NB4 (cell line): ENCODE measurements around the gene HAGHL.

Experiments
- POLR2A ChIP-seq: IDR thresholded peaks from 2 replicates; pipeline ENCODE4 v1.6.1; 2011; ENCODE audit warnings: mild to moderate bottlenecking; ENCODE audit not compliant: insufficient read length; ENCODE audit errors: extremely low read depth
- TF ChIP-seq, protein P1 (sequence below): IDR thresholded peaks from one replicate; pipeline ENCODE4 v1.5.1; 2012; ENCODE audit warnings: low read depth, low read length
- TF ChIP-seq, protein P2 (sequence below): IDR thresholded peaks from 2 replicates; pipeline ENCODE4 v1.6.1; 2011; ENCODE audit warnings: low read depth, low read length

DNA sequence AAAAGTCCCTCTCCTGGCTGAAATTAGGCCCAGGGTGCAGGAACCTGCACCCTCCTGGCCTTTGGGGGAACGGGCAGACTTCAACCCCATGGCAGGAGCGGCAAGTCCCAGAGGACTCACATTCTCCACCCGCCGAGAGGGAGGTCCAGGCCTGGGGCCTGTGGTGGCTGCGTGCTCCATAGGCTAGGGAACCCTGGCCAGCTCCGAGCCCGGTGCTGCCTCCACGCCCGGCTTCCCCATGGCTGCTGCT is 793 bp upstream of the HAGHL start:
- TF ChIP-seq, protein P1, sequence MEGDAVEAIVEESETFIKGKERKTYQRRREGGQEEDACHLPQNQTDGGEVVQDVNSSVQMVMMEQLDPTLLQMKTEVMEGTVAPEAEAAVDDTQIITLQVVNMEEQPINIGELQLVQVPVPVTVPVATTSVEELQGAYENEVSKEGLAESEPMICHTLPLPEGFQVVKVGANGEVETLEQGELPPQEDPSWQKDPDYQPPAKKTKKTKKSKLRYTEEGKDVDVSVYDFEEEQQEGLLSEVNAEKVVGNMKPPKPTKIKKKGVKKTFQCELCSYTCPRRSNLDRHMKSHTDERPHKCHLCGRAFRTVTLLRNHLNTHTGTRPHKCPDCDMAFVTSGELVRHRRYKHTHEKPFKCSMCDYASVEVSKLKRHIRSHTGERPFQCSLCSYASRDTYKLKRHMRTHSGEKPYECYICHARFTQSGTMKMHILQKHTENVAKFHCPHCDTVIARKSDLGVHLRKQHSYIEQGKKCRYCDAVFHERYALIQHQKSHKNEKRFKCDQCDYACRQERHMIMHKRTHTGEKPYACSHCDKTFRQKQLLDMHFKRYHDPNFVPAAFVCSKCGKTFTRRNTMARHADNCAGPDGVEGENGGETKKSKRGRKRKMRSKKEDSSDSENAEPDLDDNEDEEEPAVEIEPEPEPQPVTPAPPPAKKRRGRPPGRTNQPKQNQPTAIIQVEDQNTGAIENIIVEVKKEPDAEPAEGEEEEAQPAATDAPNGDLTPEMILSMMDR, result no peak
- no peak for TF ChIP-seq POLR2A
- TF ChIP-seq, protein P2, sequence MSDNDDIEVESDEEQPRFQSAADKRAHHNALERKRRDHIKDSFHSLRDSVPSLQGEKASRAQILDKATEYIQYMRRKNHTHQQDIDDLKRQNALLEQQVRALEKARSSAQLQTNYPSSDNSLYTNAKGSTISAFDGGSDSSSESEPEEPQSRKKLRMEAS, result no peak
